H1 (cell line): ENCODE results near the gene LSM6. TPM values are rescaled to one million over a fixed set of nuclear protein-coding genes. Genes with fewer than 3 reads are reported as not detected.

Source experiments
- CTCF ChIA-PET: fragments of 300-600 bp; sonication (Branson Sonifier 250); formaldehyde crosslinking; loops from one replicate; lab custom pipeline; 2021; ENCODE audit not compliant: partially characterized antibody; lab: Charles Lee
- POLR2A ChIA-PET: fragments of 300-600 bp; sonication (Branson Sonifier 250); formaldehyde crosslinking; loops from one replicate; lab custom pipeline; 2021; ENCODE audit warnings: inconsistent platforms; ENCODE audit not compliant: partially characterized antibody; lab: Charles Lee
- DNase-seq, 2 experiments: peaks; one replicate each; pipeline versions ENCODE4 v3.0.0 to v3.0.0-alpha.2; 2010 to 2022; ENCODE audit warnings: low spot score in 2 of 2, low read depth in 1 of 2, mixed read lengths in 1 of 2
- FAIRE-seq: peaks from 2 replicates; lab custom pipeline; 2011; peaks lifted over from hg19 to GRCh38; lab: Jason Lieb, UNC
- H2AFZ ChIP-seq: 2 replicates; pipeline ENCODE4 v1.8.1; 2012; ENCODE audit warnings: low read length, inconsistent platforms
- H2AK5ac ChIP-seq: 2 replicates; pipeline ENCODE4 v1.6.1; 2013; ENCODE audit warnings: low read depth, low read length
- H2BK120ac ChIP-seq: replicated peaks from 2 replicates; pipeline ENCODE3; 2013; ENCODE audit warnings: low read depth, low read length, inconsistent platforms
- H2BK12ac ChIP-seq: 2 replicates; pipeline ENCODE4 v1.6.1; 2013; ENCODE audit warnings: low read depth, low read length
- H2BK15ac ChIP-seq: 2 replicates; pipeline ENCODE4 v1.6.1; 2013; ENCODE audit warnings: low read length
- H2BK20ac ChIP-seq: 2 replicates; pipeline ENCODE4 v1.6.1; 2013; ENCODE audit warnings: low read length
- H2BK5ac ChIP-seq: 2 replicates; pipeline ENCODE4 v1.6.1; 2013; ENCODE audit warnings: low read depth, low read length
- H3K14ac ChIP-seq: 2 replicates; pipeline ENCODE4 v1.6.1; 2013; ENCODE audit warnings: inconsistent platforms; ENCODE audit not compliant: insufficient read length
- H3K18ac ChIP-seq: 2 replicates; pipeline ENCODE4 v1.6.1; 2013; ENCODE audit warnings: low read length; ENCODE audit errors: extremely low read depth
- H3K23ac ChIP-seq: 2 replicates; pipeline ENCODE4 v1.6.1; 2013; ENCODE audit warnings: inconsistent platforms; ENCODE audit not compliant: insufficient read length
- H3K23me2 ChIP-seq: 2 replicates; pipeline ENCODE4 v1.6.1; 2013; ENCODE audit warnings: low read depth, low read length
- H3K27ac ChIP-seq: 2 replicates; pipeline ENCODE4 v1.6.1; 2011; ENCODE audit warnings: low read depth, low read length, inconsistent platforms
- H3K27me3 ChIP-seq, 4 experiments: replicated peaks in 1 of 4; 1 replicate in 1 of 4; 2 replicates in 3 of 4; pipeline versions ENCODE4 v1.6.1 to v1.8.1; 2011 to 2013; ENCODE audit warnings: low read length in 3 of 4, mild to moderate bottlenecking in 3 of 4, inconsistent platforms in 2 of 4, mixed read lengths in 2 of 4, moderate library complexity in 1 of 4; ENCODE audit not compliant: control insufficient read depth in 3 of 4, insufficient read depth in 3 of 4; ENCODE audit errors: extremely low read depth in 1 of 4
- H3K36me3 ChIP-seq, 4 experiments: 2 replicates each; pipeline versions ENCODE4 v1.6.1 to v1.8.1; 2011 to 2013; ENCODE audit warnings: mild to moderate bottlenecking in 4 of 4, low read length in 3 of 4, moderate library complexity in 2 of 4, control low read depth in 1 of 4, inconsistent platforms in 1 of 4; ENCODE audit not compliant: insufficient read depth in 4 of 4, control insufficient read depth in 2 of 4
- H3K4ac ChIP-seq: replicated peaks from 2 replicates; pipeline ENCODE3; 2013; ENCODE audit warnings: low read length, low read depth, mixed read lengths, inconsistent platforms; ENCODE audit not compliant: insufficient read length
- H3K4me1 ChIP-seq, 4 experiments: replicated peaks in 1 of 4; 1 replicate in 1 of 4; 2 replicates in 3 of 4; pipeline versions ENCODE4 v1.6.1 to v1.8.1; 2011 to 2013; ENCODE audit warnings: low read length in 3 of 4, inconsistent platforms in 2 of 4, mixed read lengths in 1 of 4; ENCODE audit not compliant: insufficient read depth in 4 of 4, control insufficient read depth in 3 of 4
- H3K4me2 ChIP-seq, 2 experiments: 2 replicates each; pipeline versions ENCODE4 v1.6.1 to v1.8.1; 2011 to 2013; ENCODE audit warnings: low read depth in 2 of 2, low read length in 2 of 2, control low read depth in 1 of 2, inconsistent platforms in 1 of 2, mild to moderate bottlenecking in 1 of 2; ENCODE audit not compliant: insufficient read depth in 1 of 2
- H3K4me3 ChIP-seq, 4 experiments: fragments of 200-600, 300-600 bp in 1 of 4; sonication (generic), shearing (Covaris generic), sonication (Bioruptor Twin) in 1 of 4; 2 replicates each; pipeline versions ENCODE4 v1.5.1 to v1.8.1; 2011 to 2016; ENCODE audit warnings: low read length in 4 of 4, low read depth in 3 of 4, control low read depth in 2 of 4, inconsistent platforms in 2 of 4, mild to moderate bottlenecking in 2 of 4, mixed read lengths in 1 of 4, moderate library complexity in 1 of 4; ENCODE audit not compliant: insufficient read depth in 2 of 4; ENCODE audit errors: extremely low read depth in 1 of 4
- H3K56ac ChIP-seq: replicated peaks from 2 replicates; pipeline ENCODE3; 2013; ENCODE audit warnings: low read depth, mild to moderate bottlenecking, mixed read lengths, low read length, inconsistent platforms; ENCODE audit not compliant: insufficient read length
- H3K79me1 ChIP-seq: 2 replicates; pipeline ENCODE4 v1.6.1; 2013; ENCODE audit warnings: low read depth, low read length, control low read depth
- H3K79me2 ChIP-seq, 2 experiments: 2 replicates each; pipeline versions ENCODE4 v1.6.1 to v1.8.1; 2012 to 2013; ENCODE audit warnings: low read length in 2 of 2, mild to moderate bottlenecking in 2 of 2, inconsistent platforms in 1 of 2; ENCODE audit not compliant: insufficient read depth in 2 of 2, control insufficient read depth in 1 of 2
- H3K9ac ChIP-seq, 4 experiments: replicated peaks in 1 of 4; 1 replicate in 1 of 4; 2 replicates in 3 of 4; pipeline versions ENCODE4 v1.6.1 to v1.8.1; 2011 to 2013; ENCODE audit warnings: low read depth in 3 of 4, low read length in 3 of 4, control low read depth in 2 of 4, mild to moderate bottlenecking in 2 of 4, moderate library complexity in 2 of 4, inconsistent platforms in 1 of 4; ENCODE audit errors: extremely low read depth in 1 of 4
- H3K9me3 ChIP-seq, 2 experiments: 2 replicates each; pipeline versions ENCODE4 v1.6.1 to v1.8.1; 2012 to 2013; ENCODE audit warnings: mild to moderate bottlenecking in 2 of 2, moderate library complexity in 2 of 2, control low read depth in 1 of 2, inconsistent platforms in 1 of 2, low read depth in 1 of 2, low read length in 1 of 2, mixed read lengths in 1 of 2; ENCODE audit not compliant: insufficient read depth in 2 of 2
- H4K20me1 ChIP-seq, 2 experiments: replicated peaks in 1 of 2; 2 replicates each; pipeline versions ENCODE3 to v1.8.1; 2011 to 2013; ENCODE audit warnings: inconsistent platforms in 2 of 2, low read length in 2 of 2, mild to moderate bottlenecking in 1 of 2; ENCODE audit not compliant: insufficient read depth in 2 of 2, control insufficient read depth in 1 of 2
- H4K5ac ChIP-seq: 2 replicates; pipeline ENCODE4 v1.6.1; 2013; ENCODE audit warnings: low read length, low read depth, mixed read lengths, inconsistent platforms; ENCODE audit not compliant: insufficient read length
- H4K8ac ChIP-seq: 2 replicates; pipeline ENCODE4 v1.8.0; 2013; ENCODE audit warnings: mild to moderate bottlenecking, moderate library complexity, low read length, inconsistent platforms; ENCODE audit not compliant: insufficient read depth; ENCODE audit errors: extremely low read depth
- H4K91ac ChIP-seq: replicated peaks from 2 replicates; pipeline ENCODE3; 2013; ENCODE audit warnings: low read length, mixed read lengths, inconsistent platforms; ENCODE audit not compliant: insufficient read length
- ATF2 ChIP-seq: IDR thresholded peaks from 2 replicates; pipeline ENCODE4 v1.6.1; 2012; ENCODE audit warnings: low read length, inconsistent platforms
- CBX8 ChIP-seq: fragments of 300-800, 300-1000 bp; sonication (generic); IDR thresholded peaks from 2 replicates; pipeline ENCODE4 v1.7.1; 2016; ENCODE audit warnings: low read depth, low read length, borderline replicate concordance
- EGR1 ChIP-seq: IDR thresholded peaks from 2 replicates; pipeline ENCODE4 v1.6.1; 2011; ENCODE audit warnings: low read depth, low read length, borderline replicate concordance
- GABPA ChIP-seq: IDR thresholded peaks from 2 replicates; pipeline ENCODE4 v1.6.1; 2011; ENCODE audit warnings: mild to moderate bottlenecking, low read length, moderate library complexity, borderline replicate concordance; ENCODE audit not compliant: insufficient read depth
- GTF2F1 ChIP-seq: IDR thresholded peaks from 2 replicates; pipeline ENCODE4 v1.6.1; 2012; ENCODE audit warnings: low read depth, low read length, improper control_type of control experiment, borderline replicate concordance
- HDAC6 ChIP-seq: IDR thresholded peaks from one replicate; pipeline ENCODE4 v1.7.1; 2012; ENCODE audit warnings: low read depth, mild to moderate bottlenecking, inconsistent platforms, low read length, moderate library complexity
- JUND ChIP-seq: IDR thresholded peaks from 2 replicates; pipeline ENCODE4 v1.6.1; 2011; ENCODE audit warnings: mild to moderate bottlenecking, improper control_type of control experiment, low read length
- KDM1A ChIP-seq: fragments of 200-600, 300-600 bp; sonication (generic); IDR thresholded peaks from 2 replicates; pipeline ENCODE4 v1.7.1; 2016; ENCODE audit warnings: mild to moderate bottlenecking, low read length, borderline replicate concordance
- RBBP5 ChIP-seq: IDR thresholded peaks from 2 replicates; pipeline ENCODE4 v1.7.1; 2012; ENCODE audit warnings: low read depth, mild to moderate bottlenecking, inconsistent platforms, low read length, moderate library complexity, borderline replicate concordance
- SIN3A ChIP-seq, 2 experiments: IDR thresholded peaks in 1 of 2; conservative IDR thresholded peaks in 1 of 2; 2 replicates each; pipeline ENCODE4 v1.6.1; 2011 to 2012; ENCODE audit warnings: low read length in 2 of 2, improper control_type of control experiment in 1 of 2, low read depth in 1 of 2, mild to moderate bottlenecking in 1 of 2
- SP1 ChIP-seq: IDR thresholded peaks from 2 replicates; pipeline ENCODE4 v1.6.1; 2011; ENCODE audit warnings: low read depth, low read length
- SP4 ChIP-seq: IDR thresholded peaks from 2 replicates; pipeline ENCODE4 v1.6.1; 2012; ENCODE audit warnings: low read length, inconsistent platforms
- WGBS, 2 experiments: shearing (Covaris generic) in 1 of 2; methylation state at CpG; one replicate each; pipeline versions ENCODE4 v1.1.6 to v1.1.7; 2013 to 2015; ENCODE audit warnings: low lambda C conversion rate in 2 of 2, mixed read lengths in 2 of 2, inconsistent platforms in 1 of 2, low coverage in 1 of 2, missing lambda C conversion rate in 1 of 2; ENCODE audit not compliant: insufficient replicate concordance in 2 of 2, insufficient coverage in 1 of 2, insufficient read length in 1 of 2; ENCODE audit errors: extremely low coverage in 1 of 2, missing lambda C conversion rate in 1 of 2; 5-methylcytosine and 5-hydroxymethylcytosine counted together
- polyA plus RNA-seq, 7 experiments: library from polyadenylated mRNA; depleted of rRNA in 3 of 7; stranded (reverse) in 5 of 7; unstranded in 2 of 7; fragments of >200 nt in 5 of 7; fragments of 200-250 nt in 2 of 7; gene quantifications; 1 replicate in 5 of 7; 2 replicates in 1 of 7; 4 replicates in 1 of 7; pipeline versions ENCODE4 v1.2.1 to v1.2.3, GENCODE V29; 2011 to 2013; ENCODE audit warnings: missing spikeins in 2 of 7, mixed read lengths in 2 of 7
- total RNA-seq: library from RNA; stranded (reverse); fragmentation: NEBNext Ultra II Directional; extraction: Animal tissue kit (Norgen Biotek cat#: 25700); gene quantifications from 2 replicates; pipeline ENCODE4 v1.2.1, GENCODE V29; 2021

Gene LSM6
- total and polyA plus RNA-seq, 2 of the 8 experiments (the other 6 are each of a cell fraction or from before 2014, with no cell fraction given) = 40.2 to 63.4 TPM

GRCh38 chr4:146178126-146178525 lies 2.6 kb downstream of the LSM6 start:
- Histone ChIP-seq H2AK5ac (no peak overlapping the region), H2BK5ac (no peak overlapping the region), H3K23ac (no peak overlapping the region), H2BK12ac (no peak overlapping the region), H4K8ac (no peak overlapping the region), H3K4me2 (no peak overlapping the region; a peak in 1 of 4 replicates), H3K79me1 (no peaks in the 10 kb centered on the region; the same call in 1 of the 2 replicates), H3K4me3 (no peak overlapping the region), H3K18ac (no peak overlapping the region), H3K4me1 (peaks cover 0 to 2% (median under 1%) of the 10 kb centered on the region in 4 experiments; a peak in 4 of 7 replicates), H4K91ac (no peak overlapping the region)
- POLR2A ChIA-PET = no interaction called here
- no peak for DNase-seq
- TF ChIP-seq CBX8 = no peak
- no peak for TF ChIP-seq EGR1
- TF ChIP-seq SP1 = no peak
- no peak for TF ChIP-seq SP4
- no peak for TF ChIP-seq ATF2
- TF ChIP-seq GABPA = no peak
- no peak for TF ChIP-seq GTF2F1
- TF ChIP-seq KDM1A = no peak
- no peak for TF ChIP-seq JUND
- TF ChIP-seq SIN3A (conservative IDR thresholded peaks at IDR 0.05 in 1 of 2, IDR thresholded peaks at IDR 0.05 in 1 of 2; ENCODE audit: low read depth in 1 of 2, low read length in 2 of 2) = no peak
- no peak for TF ChIP-seq HDAC6
- no peak for TF ChIP-seq RBBP5
- TF ChIP-seq, all 59 proteins: peak for 0
- no peak overlapping the region for H2BK20ac ChIP-seq
- no peak overlapping the region for H2BK120ac ChIP-seq
- peaks cover 0 to 9% (median under 1%) of the 10 kb centered on the region in 4 experiments; a peak in 3 of 8 replicates for H3K36me3 ChIP-seq
- 83% methylated on average over 8 of the region's 8 CpGs; no CpG with 5 or more reads in 1 of the 2 experiments for WGBS, 2 experiments
- no peak overlapping the region for H3K14ac ChIP-seq
- peaks cover 0 to 67% of the 10 kb centered on the region in 2 experiments; a peak in 3 of 4 replicates for H3K79me2 ChIP-seq
- CTCF ChIA-PET = interaction anchor here (1.2 to 1.8 kb wide), 2 partner anchors 83 to 223 kb away, joined by 3 to 5 read pairs; no protein-coding TSS in a partner anchor
- H3K23me2 ChIP-seq = peaks cover 2% of the 10 kb centered on the region; the same call in 1 of the 2 replicates
- no peaks in the 10 kb centered on the region for H3K27me3 ChIP-seq
- FAIRE-seq = no peak
- no peak overlapping the region for H2BK15ac ChIP-seq
- H3K9me3 ChIP-seq = no peaks in the 10 kb centered on the region
- no peak overlapping the region for H3K9ac ChIP-seq
- no peak overlapping the region for H3K56ac ChIP-seq
- H4K5ac ChIP-seq = no peak overlapping the region
- peaks cover 4 to 12% of the 10 kb centered on the region in 2 experiments for H4K20me1 ChIP-seq
- H3K4ac ChIP-seq = no peak overlapping the region
- no peak overlapping the region for H2AFZ ChIP-seq
- H3K27ac ChIP-seq = no peak overlapping the region
